ENCODE data around the gene SCYGR3. TPM values are rescaled to one million over a fixed set of nuclear protein-coding genes. Genes with fewer than 3 reads are reported as not detected.

SCYGR3 gene
- total RNA-seq, 1 experiment from 2014 or later: not detected

GRCh38 chr2:227623226-227623625 is 8.6 kb upstream of the SCYGR3 start:
- Histone ChIP-seq H3K9me3 (ENCODE audit: control insufficient read depth, low read depth, low read length) (no peaks in the 10 kb centered on the region), H3K14ac (ENCODE audit: insufficient read depth, low read length) (no peak overlapping the region), H3K56ac (ENCODE audit: insufficient read length, low read depth, low read length) (no peak overlapping the region), H3K27ac (ENCODE audit: insufficient read length, low read depth, low read length) (no peak overlapping the region), H3K9ac (ENCODE audit: extremely low read depth, insufficient read length, low read length) (no peak overlapping the region), H4K91ac (ENCODE audit: insufficient read length, low read depth, low read length) (no peak overlapping the region), H2BK15ac (ENCODE audit: low read depth, low read length) (no peak overlapping the region), H3K4ac (ENCODE audit: low read depth, low read length) (no peak overlapping the region), H3K27me3 (ENCODE audit: insufficient read depth, low read length) (no peaks in the 10 kb centered on the region), H3K18ac (ENCODE audit: insufficient read length, low read depth, low read length) (no peak overlapping the region), H4K20me1 (ENCODE audit: control insufficient read depth, insufficient read depth, insufficient read length) (no peaks in the 10 kb centered on the region), H3K79me2 (ENCODE audit: insufficient read depth, low read length) (no peaks in the 10 kb centered on the region), H4K5ac (ENCODE audit: insufficient read length, low read depth, low read length) (no peak overlapping the region), H3K79me1 (ENCODE audit: insufficient read depth, low read depth, low read length, poor library complexity, severe bottlenecking) (no peaks in the 10 kb centered on the region), H2BK120ac (ENCODE audit: low read depth, low read length, poor library complexity, severe bottlenecking) (no peak overlapping the region), H3K4me2 (ENCODE audit: insufficient read depth, insufficient read length, low read length) (no peak overlapping the region), H3K23me2 (ENCODE audit: insufficient read length, low read depth, low read length, poor library complexity, severe bottlenecking) (no peaks in the 10 kb centered on the region), H3K4me1 (ENCODE audit: insufficient read depth, low read length) (no peaks in the 10 kb centered on the region; the same call in 1 of the 2 replicates), H2BK5ac (ENCODE audit: insufficient read length, low read length) (no peak overlapping the region), H2AFZ (ENCODE audit: low read length) (no peak overlapping the region), H3K23ac (ENCODE audit: insufficient read length, low read depth, low read length) (no peak overlapping the region), H2BK20ac (ENCODE audit: low read depth, low read length, poor library complexity, severe bottlenecking) (no peak overlapping the region), H3T11ph (ENCODE audit: low read length) (no peak overlapping the region), H2BK12ac (ENCODE audit: insufficient read length, low read depth, low read length) (no peak overlapping the region), H2AK5ac (ENCODE audit: insufficient read length, low read length) (no peak overlapping the region), H4K8ac (replicated peaks; ENCODE audit: insufficient read length, low read depth, low read length) (no peak overlapping the region)
- Mint-ChIP-seq H3K36me3 (ENCODE audit: insufficient read depth in 1 of 3, low read depth in 3 of 3) (no peaks in the 10 kb centered on the region), H3K4me3 (no peak overlapping the region), H3K9me3 (no peaks in the 10 kb centered on the region), H3K27me3 (ENCODE audit: low read depth) (no peaks in the 10 kb centered on the region), H3K27ac (no peak overlapping the region), H3K4me1 (peaks cover 5 to 7% of the 10 kb centered on the region in 2 experiments)
- DNase-seq: no peak
- no peak for TF ChIP-seq CTCF (conservative IDR thresholded peaks at IDR 0.05)
